HG02885 (cell line): ENCODE measurements around the gene PRR30.
"Not testable (repeated sequence)": the region's sequence is repeated elsewhere in the genome, so short reads cannot be mapped to it uniquely, and the experiment has no call there.

ENCODE experiments used
- ATAC-seq: cut with Tn5 transposase; IDR thresholded peaks from one replicate; pipeline ENCODE4 v1.9.1; 2021; ENCODE audit warnings: mild to moderate bottlenecking; ENCODE audit not compliant: unreplicated experiment, poor library complexity

The PRR30 gene

DNA sequence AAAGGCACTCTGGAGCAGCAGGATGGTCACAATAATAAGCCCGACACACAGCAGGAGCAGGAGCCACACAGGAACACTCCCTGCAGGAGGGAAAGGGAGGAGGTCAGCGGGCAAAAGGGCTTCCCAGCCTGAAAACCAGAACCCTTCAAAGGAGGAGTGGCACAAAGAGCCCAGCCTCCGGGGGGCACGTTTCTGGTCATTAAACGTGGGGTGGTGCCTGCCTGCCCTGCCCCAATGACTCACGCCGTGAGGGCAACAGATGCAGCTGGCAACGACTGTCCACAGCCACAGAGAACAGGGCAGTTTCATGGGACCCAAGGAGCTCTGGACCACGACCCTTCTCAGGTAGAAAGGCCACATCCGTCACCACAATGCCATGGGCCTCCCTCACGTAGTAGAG lies 7.8 kb downstream of the PRR30 start:
- no peak for ATAC-seq

DNA sequence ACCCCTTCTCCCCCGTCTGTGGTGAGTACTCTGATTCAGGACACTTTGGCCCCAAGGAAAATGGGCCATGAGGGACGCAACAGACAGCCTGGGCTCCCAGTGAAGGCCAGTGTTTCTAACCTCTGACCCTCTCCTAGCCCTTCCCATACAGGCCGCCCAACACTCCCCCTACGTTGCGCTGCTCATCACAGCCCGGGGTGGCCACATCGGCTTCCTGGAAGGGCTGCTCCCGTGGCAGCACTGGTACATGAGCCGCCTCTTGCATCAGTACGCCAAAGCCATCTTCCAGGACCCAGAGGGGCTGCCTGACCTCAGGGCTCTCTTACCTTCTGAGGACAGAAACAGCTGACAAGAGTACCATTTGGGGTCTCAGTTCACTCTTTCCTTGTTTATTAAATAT lies 8.8 kb downstream of the PRR30 start:
- no peak for ATAC-seq

DNA sequence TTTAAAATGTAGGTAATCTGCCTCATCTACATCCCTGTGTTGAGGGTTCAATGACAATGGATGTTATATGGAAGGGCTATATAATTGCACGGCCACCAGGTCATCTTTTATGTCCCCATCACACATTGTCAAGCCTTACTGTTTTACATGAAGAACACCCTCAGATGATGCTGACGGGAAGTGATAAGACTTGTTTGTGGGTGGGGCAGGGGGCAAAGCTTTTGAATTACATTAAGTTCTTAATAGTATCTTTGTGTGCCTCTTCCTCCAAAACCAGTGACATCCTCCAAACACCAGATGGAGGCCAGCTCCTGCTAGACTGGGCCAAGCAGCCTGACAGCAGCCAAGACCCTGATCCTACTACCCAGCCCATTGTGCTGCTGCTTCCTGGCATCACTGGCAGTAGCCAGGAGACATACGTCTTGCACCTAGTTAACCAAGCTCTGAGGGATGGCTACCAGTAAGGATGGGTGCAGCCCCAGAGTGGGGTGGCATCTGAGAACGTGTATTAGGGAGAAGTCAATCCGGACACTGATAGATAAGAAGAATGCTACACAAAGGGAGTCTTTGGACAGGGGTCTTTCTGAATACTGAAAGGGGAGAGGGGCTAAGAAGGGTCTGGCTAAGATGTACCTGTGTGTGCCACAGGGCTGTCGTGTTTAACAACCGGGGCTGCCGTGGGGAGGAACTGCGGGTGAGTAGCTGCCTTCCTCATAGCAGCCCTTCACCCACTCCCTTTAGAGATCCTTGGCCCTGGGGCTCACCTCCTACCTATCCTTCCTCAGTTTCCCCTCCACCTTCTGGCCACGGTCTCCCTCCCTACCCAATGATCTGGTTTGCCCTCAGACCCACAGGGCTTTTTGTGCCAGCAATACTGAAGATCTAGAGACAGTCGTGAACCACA lies 10.3 kb downstream of the PRR30 start:
- ATAC-seq = no peak

DNA sequence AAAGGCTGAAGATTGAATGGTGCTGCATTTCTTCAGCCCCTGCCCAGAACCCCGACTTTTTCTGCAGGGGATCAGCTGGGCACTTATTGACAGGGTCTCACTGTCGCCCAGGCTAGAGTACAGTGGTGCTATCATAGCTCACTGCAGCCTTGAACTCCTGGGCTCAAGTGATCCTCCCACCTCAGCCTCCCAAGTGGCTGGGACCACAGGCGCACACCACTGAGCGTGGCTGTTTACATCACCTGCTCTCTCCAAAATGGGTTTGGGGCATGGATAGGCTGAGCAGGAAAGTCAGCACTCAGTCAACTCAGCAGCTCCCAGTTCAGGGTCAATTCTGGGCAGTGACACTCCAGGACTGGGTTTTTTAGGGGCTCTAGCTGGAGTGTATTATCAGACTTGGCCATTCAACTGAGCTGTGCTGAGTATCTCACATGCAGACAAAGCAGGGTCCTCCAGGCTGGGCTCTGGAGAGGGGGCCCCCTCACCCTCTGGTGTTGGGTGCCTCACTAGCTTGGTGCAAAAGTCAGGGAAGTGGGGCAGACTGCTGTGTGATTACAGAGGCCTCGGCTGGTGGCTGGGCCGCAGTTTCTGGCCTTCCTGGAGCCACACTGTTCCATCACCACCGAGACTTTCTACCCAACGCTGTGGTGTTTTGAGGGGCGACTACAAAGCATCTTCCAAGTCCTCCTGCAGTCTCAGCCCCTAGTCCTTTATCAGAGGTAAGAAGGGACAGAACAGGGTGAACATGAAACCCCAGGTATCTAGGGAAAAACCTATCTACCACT lies 11.1 kb downstream of the PRR30 start:
- no peak for ATAC-seq

DNA sequence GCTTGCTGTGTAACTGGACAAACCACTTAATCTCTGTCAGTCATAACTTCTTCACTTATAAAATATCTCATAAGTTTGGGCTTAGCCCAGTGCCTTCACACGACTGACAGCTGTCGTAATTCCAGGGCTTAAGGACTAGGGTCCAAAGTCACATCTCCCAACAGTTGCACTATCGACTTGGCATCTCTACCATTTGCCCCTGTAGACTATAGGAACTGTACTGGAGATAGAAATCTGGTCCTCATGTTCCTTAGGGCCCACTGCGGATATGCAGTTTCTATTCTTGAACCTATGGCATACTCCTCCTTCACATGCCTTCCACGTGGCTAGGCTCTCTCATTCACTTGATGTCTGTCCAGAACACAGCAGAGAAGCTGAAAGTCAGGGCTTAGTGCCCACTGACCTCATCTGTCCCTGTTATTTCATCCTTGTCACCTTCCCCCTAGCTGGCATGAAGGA lies 12.9 kb downstream of the PRR30 start:
- ATAC-seq = no peak

DNA sequence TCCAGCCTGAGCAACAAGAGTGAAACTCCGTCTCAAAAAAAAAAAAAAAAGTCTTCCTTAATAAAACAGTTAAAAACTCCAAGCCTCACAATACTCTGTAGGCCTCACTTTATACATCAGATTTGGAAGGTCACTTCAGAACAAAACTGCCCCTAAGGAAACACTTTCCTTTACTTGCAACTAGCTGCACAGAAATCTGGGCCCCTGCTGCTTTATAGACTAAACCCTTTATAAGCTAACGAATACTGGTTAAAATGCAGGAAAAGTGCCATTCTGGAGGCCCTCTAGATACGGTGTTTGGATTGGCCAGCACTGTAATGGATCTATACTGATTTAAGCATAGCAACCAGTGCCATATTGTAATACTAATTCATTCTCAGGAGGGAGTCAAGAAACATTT lies 14.1 kb downstream of the PRR30 start:
- ATAC-seq = no peak

DNA sequence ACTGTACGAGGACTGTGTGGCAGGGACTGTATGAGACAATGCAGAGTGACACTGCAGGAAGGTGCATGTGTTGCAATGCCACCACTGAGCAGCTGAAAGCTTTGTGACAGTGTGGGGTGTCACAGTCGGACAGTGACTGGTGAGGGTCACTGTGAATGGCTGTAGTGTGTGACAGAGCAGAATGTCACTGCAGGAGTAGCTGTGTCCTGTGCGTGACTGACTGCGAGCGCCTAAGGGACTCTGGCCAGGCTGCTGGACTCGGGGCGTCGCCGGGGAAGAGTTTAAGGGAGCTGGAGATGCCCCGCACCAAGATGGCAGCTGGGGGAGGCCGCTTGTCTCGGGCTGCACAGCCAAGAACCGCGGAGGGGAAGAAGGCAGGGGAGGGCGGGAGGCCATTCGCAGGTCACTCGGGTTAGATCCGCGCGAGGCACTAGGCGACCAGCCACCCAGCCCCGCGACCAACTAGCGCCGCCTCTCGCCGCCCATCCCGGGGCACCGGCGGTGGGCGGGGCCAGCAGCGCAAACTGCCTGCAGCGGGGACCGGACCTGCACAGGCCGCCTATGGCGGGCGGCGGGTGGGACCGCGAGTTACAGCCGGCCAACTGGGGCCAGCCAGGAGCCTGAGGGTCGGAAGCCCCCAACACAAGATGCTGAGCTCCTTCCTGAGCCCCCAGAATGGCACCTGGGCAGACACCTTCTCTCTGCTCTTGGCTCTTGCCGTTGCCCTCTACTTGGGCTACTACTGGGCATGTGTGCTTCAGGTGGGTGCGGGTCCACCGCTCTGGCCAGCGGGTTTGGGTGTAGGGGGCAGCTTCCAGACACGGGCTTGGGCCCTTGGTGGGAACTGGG lies 15.7 kb downstream of the PRR30 start, which contains the start of gene ABHD1:
Gene ABHD1 (plus strand): TSS at position 514 of the 849 bp plus-strand sequence. CDS start 134 bp downstream, at position 648.
- ATAC-seq = peak; percentile 73

DNA sequence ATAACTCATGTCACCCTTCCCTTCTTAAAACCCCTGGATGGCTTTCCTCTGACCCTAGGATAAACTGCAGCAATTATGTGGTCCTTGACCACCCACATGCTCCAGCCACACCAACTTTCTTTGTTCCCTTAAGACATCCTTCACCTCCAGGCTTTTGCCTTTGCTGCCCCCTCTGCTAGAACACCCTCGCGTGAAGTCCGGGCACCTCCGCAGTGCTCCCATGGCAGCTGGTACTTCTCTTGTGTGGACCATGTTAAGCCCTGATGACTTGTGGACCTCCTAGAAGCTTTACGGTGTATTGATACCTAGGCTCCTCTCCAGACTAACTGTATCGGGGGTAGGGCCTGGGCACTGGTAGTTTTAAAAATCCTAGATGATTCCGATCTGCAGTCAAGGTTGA lies 16.4 kb downstream of the PRR30 start:
- ATAC-seq = no peak

DNA sequence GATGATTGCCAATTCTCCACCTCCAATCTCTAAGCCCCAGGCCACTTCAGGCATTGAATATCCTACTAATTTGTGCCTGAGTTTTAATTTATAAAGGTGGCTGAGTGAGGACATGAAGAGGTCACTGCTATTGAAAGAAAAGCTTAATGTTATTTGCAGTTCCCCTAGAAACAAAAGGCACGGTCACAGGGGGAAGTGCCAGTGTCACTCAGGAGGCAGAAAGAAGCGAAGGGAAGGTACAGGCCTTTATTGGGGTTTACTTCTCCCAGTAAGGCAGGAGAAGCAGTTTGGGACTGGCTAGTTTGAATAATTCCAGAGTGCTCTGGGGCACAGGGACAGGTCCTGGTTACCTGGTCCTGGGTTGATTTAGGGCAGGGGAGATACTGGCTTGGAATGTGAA lies 17.3 kb downstream of the PRR30 start:
- no peak for ATAC-seq

DNA sequence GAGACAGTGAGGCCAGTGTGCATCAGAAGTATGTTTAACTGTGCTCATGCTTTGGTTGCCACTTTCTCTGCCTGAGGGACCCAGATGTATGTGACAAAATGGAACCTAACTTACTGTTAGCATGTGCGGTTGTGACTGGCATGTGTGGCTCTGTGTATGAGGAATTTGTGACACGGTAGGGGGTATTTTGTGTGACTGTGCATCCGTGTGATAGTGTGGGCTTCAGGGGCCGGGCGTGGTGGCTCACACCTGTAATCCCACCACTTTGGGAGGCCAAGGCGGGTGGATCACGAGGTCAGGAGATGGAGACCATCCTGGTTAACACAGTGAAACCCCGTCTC lies 19.9 kb downstream of the PRR30 start:
- not testable (repeated sequence) for ATAC-seq

DNA sequence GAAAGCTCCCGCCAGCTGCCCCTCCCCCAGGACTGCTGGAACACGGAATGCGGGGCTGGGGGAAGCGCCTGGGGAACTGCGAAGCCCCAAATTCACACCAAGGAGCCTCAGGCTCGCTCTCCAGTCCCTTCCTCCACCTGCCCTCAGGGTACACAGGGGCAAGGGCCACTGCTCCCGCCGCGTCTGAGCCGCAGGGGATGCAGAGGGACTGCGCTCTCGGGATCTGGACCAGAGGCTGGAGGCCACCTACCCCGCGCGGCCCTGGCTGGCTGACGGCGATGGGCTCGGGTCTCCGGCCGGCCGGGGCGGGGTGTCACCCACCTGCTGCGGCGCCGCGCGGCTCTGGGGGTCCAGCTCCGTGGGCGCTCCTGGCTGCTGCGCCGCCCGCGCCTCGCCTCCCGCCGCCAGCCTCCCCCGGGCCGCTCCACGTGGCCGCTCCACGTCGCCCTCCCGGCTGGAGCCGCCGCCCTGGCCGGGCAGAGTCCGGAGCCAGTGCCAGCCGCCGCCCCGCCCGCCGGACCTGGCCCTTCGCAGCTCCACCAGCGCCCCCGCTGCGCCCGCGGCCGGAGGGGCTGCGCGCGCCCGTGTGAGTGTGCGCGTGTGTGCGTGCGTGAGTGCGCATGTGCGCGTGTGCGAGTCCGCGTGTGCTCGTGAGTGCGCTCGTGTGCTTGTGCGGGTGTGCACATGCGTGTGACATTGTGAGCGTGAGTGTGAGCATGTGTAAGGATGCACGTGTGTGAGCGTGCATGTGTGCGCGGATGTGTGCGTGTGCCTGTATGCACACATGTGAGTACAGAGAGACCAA lies 20.5 kb downstream of the PRR30 start, which contains the start of gene CGREF1:
Gene CGREF1 (minus strand): TSS at position 604 of the 805 bp plus-strand sequence. CDS start 14,762 bp downstream, outside the sequence.
- ATAC-seq = no peak

DNA sequence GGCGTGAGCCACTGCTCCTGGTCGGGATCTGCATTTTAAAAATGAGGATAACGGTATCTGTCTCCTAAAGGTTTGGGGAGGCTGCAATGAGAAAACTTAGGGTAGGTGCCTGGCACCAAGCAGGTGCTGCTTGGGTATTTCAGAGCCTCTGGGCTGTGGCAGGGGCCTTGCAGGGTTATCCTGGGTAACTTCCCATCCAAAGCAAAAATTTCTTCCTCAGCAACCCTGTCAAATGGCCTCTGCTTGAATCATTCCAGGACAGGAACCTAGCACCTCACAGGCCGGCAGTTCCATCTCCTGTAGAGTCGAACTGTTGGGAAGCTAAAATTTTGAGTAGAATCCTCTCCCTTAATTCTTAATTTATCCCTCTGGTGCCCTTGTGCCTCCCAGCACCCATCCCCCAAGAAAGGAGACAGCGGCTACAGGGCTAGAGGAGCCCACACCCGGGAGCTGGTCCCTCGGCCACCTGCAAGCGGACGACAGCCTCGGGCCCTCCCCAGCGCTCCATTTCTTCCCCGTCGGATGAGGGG lies 21.1 kb downstream of the PRR30 start:
- no peak for ATAC-seq

DNA sequence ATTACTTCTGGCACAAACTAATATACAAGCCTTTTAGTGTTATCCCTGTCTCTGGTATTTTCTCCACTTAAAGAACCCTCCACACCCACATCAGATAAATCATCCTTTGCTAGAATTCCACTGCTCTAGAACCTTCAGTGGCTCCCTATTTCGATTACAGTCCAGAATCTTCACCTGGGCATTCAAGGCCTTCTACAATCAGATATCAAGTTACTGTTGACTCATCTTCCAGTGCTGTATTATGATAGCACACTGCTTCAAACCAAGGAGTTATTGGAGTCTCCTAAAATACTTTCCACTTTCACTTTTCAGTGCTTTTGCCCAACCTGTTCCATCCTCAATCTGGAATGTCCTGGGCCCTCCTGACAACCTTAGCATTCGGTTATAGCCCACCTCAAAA lies 23.7 kb downstream of the PRR30 start:
- no peak for ATAC-seq

DNA sequence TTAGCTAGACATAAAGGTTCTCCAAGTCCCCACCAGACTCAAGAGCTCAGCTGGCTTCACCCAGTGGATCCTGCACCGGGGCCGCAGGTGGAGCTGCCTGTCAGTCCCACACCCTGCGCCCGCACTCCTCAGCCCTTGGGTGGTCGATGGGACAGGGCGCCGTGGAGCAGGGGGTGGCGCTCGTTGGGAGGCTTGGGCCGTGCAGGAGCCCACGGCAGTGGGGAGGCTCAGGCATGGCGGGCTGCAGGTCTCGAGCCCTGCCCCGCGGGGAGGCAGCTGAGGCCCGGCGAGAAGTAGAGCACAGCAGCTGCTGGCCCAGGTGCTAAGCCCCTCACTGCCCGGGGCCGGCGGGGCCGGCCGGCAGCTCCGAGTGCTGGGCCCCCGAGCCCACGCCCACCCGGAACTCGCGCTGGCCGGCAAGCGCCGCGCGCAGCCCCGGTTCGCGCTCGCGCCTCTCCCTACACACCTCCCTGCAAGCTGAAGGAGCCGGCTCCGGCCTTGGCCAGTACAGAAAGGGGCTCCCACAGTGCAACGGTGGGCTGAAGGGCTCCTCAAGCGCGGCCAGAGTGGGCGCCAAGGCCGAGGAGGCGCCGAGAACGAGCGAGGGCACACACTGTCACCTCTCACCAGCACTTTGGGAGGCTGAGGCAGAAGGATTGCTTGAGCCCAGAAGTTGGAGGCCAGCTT lies 27.7 kb downstream of the PRR30 start:
- not testable (repeated sequence) for ATAC-seq

DNA sequence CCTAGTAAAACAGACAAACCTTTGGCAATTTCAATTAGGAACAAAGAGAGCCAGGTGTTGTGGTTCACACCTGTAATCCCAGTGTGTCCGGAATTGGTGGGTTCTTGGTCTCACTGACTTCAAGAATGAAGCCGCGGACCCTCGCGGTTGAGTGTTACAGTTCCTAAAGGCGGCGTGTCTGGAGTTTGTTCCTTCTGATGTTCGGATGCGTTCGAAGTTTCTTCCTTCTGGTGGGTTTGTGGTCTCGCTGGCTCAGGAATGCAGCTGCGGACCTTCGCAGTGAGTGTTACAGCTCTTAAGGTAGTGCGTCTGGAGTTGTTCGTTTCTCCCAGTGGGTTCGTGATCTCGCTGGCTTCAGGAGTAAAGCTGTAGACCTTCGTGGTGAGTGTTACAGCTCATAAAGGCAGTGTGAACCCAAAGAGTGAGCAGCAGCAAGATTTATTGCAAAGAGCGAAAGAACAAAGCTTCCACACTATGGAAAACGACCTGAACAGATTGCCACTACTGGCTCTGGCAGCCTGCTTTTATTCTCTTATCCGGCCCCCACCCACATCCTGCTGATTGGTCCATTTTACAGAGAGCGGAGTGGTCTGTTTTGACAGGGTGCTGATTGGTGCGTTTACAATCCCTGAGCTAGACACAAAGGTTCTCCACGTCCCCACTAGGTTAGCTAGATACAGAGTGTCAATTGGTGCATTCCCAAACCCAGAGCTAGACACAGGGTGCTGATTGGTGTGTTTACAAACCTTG lies 28.4 kb downstream of the PRR30 start:
- ATAC-seq = not testable (repeated sequence)

DNA sequence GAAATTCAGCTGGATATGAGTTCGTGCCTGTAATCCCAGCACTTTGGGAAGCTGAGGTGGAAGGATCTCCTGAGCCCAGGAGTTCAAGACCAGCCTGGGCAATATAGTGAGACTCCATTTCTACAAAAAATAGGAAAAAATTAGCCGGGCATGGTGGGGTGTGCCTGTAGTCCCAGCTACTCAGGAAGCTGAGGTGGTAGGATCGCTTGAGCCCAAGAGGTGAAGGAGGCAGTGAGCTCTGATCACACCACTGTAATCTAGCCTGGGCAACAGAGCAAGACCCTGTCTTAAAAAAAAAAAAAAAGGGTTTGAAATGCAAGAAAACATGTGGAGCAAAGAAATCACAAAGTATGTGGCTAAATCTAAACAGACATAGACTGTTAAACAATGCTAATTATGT lies 30.1 kb downstream of the PRR30 start:
- ATAC-seq = no peak

DNA sequence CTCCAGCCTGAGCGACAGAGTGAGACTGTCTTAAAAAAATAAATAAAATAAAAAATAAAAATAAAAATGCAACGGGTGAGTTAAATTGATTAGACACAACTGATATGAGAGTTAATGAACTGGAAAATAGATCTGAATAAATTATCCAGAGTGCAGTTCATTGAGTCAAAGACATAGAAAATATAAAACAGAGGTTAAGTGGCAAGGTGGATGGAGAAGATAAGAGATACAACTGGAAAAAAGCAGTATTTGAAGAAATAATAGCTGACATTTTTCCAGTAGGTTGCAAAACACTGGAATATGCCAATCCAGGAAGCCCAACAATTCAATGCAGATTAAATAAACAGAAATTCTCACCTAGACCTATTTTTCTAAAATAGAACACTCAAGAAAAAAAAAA lies 31.0 kb downstream of the PRR30 start:
- no peak for ATAC-seq

DNA sequence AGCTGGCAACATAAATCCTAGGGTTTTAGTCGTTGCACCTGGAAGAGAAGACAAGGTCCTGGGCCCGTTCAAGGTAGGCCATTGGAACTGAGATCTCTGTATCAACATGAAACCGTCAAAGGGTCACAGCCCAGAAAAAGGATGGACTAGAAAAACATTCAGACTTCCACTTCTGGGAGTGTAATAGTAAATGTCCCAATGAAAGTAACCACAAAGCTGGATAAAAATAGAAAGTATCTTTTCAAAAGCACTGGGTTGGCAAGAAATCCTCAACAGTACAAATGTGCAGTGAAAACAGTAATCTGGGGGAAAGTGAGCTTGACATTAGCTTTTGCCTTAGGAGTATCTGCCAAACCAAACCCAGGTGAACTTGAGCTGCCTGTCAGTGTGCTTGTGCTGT lies 33.2 kb downstream of the PRR30 start:
- no peak for ATAC-seq
